Stomach (tissue), 4 donors: ENCODE measurements around the gene C1orf146.

Experiments
- EP300 ChIP-seq: sonication (generic); formaldehyde crosslinking; IDR thresholded peaks from one replicate; pipeline ENCODE4 v1.6.1; 2017; ENCODE audit warnings: antibody characterized with exemption
- POLR2A ChIP-seq, 4 donors: fragments of 450-650 bp; IDR thresholded peaks; one replicate each; pipeline ENCODE4 v1.6.1; 2016; ENCODE audit warnings: antibody characterized with exemption in 4 of 4, control low read depth in 2 of 4, mild to moderate bottlenecking in 1 of 4, moderate library complexity in 1 of 4
- TF ChIP-seq, protein P1 (sequence below), 7 experiments: fragments of 450-650 bp in 4 of 7; fragments of 200-600 bp in 3 of 7; sonication (generic) in 3 of 7; IDR thresholded peaks; one replicate each; pipeline ENCODE4 v1.5.1; 2016 to 2019; ENCODE audit warnings: antibody characterized with exemption in 7 of 7, control low read depth in 2 of 7, mild to moderate bottlenecking in 1 of 7

DNA sequence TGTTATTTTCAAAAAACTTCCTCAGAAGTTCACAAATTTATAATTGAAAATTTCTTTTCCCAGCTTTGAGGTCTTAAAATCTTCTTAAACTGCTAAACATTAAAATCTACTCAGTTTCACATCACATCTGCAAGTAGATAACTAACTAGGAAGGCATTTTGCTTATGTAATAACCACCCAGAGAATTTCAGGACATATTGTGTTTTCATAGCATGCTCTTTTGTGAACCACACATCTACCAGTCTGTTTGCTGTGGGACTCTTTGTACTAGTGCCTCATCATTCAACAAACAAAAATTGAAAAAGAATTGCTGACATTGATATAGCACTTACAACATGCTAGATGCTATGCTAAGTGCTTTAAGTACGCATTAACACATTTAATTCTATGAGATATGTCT, 31.6 kb upstream of the C1orf146 start:
- TF ChIP-seq POLR2A (IDR thresholded peaks at IDR 0.05), result no peak
- TF ChIP-seq, protein P1, sequence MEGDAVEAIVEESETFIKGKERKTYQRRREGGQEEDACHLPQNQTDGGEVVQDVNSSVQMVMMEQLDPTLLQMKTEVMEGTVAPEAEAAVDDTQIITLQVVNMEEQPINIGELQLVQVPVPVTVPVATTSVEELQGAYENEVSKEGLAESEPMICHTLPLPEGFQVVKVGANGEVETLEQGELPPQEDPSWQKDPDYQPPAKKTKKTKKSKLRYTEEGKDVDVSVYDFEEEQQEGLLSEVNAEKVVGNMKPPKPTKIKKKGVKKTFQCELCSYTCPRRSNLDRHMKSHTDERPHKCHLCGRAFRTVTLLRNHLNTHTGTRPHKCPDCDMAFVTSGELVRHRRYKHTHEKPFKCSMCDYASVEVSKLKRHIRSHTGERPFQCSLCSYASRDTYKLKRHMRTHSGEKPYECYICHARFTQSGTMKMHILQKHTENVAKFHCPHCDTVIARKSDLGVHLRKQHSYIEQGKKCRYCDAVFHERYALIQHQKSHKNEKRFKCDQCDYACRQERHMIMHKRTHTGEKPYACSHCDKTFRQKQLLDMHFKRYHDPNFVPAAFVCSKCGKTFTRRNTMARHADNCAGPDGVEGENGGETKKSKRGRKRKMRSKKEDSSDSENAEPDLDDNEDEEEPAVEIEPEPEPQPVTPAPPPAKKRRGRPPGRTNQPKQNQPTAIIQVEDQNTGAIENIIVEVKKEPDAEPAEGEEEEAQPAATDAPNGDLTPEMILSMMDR (IDR thresholded peaks at IDR 0.05), result no peak
- TF ChIP-seq EP300, result no peak
